HepG2 (cell line): ENCODE measurements around the gene CYP2W1.

ENCODE experiments used
- ARNT ChIP-seq: fragments of 450-650 bp; IDR thresholded peaks from 2 replicates; pipeline ENCODE4 v1.6.1; 2017
- EHMT2 ChIP-seq: fragments of 200-600 bp; sonication (generic); IDR thresholded peaks from 2 replicates; pipeline ENCODE4 v1.7.0; 2017; ENCODE audit warnings: antibody characterized with exemption, low read depth, low read length, borderline replicate concordance
- POLR2A ChIP-seq, 2 experiments: IDR thresholded peaks; 2 replicates each; pipeline ENCODE4 v1.6.1; 2011; ENCODE audit warnings: low read depth in 2 of 2, low read length in 2 of 2, mild to moderate bottlenecking in 1 of 2, moderate library complexity in 1 of 2; ENCODE audit not compliant: insufficient read depth in 1 of 2
- RORA ChIP-seq: sonication (generic); formaldehyde crosslinking; IDR thresholded peaks from 2 replicates; pipeline ENCODE4 v1.5.0; 2020; ENCODE audit warnings: mild to moderate bottlenecking, missing genetic modification reagents, moderate library complexity
- ZNF232 ChIP-seq: sonication (generic); formaldehyde crosslinking; IDR thresholded peaks from 2 replicates; pipeline ENCODE4 v1.4.0; 2020; ENCODE audit warnings: missing genetic modification reagents, borderline replicate concordance
- ZNF3 ChIP-seq: IDR thresholded peaks from 2 replicates; pipeline ENCODE4 v1.7.0; 2017; ENCODE audit warnings: inconsistent platforms
- TF ChIP-seq, protein P1 (sequence below): sonication (generic); formaldehyde crosslinking; IDR thresholded peaks from 2 replicates; pipeline ENCODE4; 2020; ENCODE audit warnings: missing genetic modification reagents, mild to moderate bottlenecking, borderline replicate concordance
- TF ChIP-seq, protein P2 (sequence below), 2 experiments: IDR thresholded peaks; 2 replicates each; pipeline ENCODE4 v1.6.1; 2011 to 2012; ENCODE audit warnings: low read length in 2 of 2, borderline replicate concordance in 1 of 2, low read depth in 1 of 2, mild to moderate bottlenecking in 1 of 2, moderate library complexity in 1 of 2
- TF ChIP-seq, protein P3 (sequence below): sonication (generic); formaldehyde crosslinking; IDR thresholded peaks from 2 replicates; pipeline ENCODE4 v1.4.0; 2020; ENCODE audit warnings: low read depth, mild to moderate bottlenecking, missing genetic modification reagents
- TF ChIP-seq, protein P4 (sequence below): sonication (generic); formaldehyde crosslinking; IDR thresholded peaks from 2 replicates; pipeline ENCODE4 v1.4.0; 2020; ENCODE audit warnings: mild to moderate bottlenecking, missing genetic modification reagents

DNA sequence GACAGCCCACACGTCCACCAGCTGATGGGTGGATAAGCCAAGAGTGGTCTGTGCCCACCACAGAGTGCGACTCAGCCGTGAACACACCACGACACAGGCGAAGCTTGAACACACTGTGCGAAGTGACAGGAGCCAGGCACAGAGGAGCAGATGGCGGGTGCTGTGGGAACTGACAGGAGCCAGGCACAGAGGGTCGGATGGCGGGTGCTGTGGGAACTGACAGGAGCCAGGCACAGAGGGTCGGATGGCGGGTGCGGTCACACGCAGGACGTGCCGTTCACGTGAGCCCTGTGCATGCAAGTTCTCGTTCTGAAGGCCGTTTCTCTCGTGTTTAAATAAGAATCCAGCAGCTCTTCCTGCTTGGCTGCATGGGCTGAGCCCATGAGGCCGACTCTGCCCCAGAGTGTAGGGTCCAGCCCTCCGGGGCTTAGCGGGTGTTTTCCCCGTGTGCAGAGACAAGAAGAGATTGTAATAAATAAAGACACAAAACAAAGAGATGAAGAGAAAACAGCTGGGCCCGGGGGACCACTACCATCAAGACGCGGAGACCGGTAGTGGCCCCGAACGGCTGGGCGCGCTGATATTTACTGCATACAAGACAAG is 22.6 kb upstream of the CYP2W1 start:
- TF ChIP-seq, protein P1, sequence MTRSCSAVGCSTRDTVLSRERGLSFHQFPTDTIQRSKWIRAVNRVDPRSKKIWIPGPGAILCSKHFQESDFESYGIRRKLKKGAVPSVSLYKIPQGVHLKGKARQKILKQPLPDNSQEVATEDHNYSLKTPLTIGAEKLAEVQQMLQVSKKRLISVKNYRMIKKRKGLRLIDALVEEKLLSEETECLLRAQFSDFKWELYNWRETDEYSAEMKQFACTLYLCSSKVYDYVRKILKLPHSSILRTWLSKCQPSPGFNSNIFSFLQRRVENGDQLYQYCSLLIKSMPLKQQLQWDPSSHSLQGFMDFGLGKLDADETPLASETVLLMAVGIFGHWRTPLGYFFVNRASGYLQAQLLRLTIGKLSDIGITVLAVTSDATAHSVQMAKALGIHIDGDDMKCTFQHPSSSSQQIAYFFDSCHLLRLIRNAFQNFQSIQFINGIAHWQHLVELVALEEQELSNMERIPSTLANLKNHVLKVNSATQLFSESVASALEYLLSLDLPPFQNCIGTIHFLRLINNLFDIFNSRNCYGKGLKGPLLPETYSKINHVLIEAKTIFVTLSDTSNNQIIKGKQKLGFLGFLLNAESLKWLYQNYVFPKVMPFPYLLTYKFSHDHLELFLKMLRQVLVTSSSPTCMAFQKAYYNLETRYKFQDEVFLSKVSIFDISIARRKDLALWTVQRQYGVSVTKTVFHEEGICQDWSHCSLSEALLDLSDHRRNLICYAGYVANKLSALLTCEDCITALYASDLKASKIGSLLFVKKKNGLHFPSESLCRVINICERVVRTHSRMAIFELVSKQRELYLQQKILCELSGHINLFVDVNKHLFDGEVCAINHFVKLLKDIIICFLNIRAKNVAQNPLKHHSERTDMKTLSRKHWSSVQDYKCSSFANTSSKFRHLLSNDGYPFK (CRISPR knock-in tag) = no peak; the same call in 1 of the 2 replicates
- TF ChIP-seq ZNF232 = no peak
- TF ChIP-seq POLR2A (IDR thresholded peaks at IDR 0.05; ENCODE audit: insufficient read depth in 1 of 2, low read depth in 2 of 2, low read length in 2 of 2) = no peak
- TF ChIP-seq, protein P2, sequence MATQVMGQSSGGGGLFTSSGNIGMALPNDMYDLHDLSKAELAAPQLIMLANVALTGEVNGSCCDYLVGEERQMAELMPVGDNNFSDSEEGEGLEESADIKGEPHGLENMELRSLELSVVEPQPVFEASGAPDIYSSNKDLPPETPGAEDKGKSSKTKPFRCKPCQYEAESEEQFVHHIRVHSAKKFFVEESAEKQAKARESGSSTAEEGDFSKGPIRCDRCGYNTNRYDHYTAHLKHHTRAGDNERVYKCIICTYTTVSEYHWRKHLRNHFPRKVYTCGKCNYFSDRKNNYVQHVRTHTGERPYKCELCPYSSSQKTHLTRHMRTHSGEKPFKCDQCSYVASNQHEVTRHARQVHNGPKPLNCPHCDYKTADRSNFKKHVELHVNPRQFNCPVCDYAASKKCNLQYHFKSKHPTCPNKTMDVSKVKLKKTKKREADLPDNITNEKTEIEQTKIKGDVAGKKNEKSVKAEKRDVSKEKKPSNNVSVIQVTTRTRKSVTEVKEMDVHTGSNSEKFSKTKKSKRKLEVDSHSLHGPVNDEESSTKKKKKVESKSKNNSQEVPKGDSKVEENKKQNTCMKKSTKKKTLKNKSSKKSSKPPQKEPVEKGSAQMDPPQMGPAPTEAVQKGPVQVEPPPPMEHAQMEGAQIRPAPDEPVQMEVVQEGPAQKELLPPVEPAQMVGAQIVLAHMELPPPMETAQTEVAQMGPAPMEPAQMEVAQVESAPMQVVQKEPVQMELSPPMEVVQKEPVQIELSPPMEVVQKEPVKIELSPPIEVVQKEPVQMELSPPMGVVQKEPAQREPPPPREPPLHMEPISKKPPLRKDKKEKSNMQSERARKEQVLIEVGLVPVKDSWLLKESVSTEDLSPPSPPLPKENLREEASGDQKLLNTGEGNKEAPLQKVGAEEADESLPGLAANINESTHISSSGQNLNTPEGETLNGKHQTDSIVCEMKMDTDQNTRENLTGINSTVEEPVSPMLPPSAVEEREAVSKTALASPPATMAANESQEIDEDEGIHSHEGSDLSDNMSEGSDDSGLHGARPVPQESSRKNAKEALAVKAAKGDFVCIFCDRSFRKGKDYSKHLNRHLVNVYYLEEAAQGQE (IDR thresholded peaks at IDR 0.05; ENCODE audit: borderline replicate concordance in 1 of 2, low read depth in 1 of 2, low read length in 2 of 2) = no peak
- TF ChIP-seq ARNT = no peak
- no peak for TF ChIP-seq EHMT2
- TF ChIP-seq, protein P3, sequence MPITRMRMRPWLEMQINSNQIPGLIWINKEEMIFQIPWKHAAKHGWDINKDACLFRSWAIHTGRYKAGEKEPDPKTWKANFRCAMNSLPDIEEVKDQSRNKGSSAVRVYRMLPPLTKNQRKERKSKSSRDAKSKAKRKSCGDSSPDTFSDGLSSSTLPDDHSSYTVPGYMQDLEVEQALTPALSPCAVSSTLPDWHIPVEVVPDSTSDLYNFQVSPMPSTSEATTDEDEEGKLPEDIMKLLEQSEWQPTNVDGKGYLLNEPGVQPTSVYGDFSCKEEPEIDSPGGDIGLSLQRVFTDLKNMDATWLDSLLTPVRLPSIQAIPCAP (CRISPR knock-in tag) = no peak
- no peak for TF ChIP-seq ZNF3
- TF ChIP-seq, protein P4, sequence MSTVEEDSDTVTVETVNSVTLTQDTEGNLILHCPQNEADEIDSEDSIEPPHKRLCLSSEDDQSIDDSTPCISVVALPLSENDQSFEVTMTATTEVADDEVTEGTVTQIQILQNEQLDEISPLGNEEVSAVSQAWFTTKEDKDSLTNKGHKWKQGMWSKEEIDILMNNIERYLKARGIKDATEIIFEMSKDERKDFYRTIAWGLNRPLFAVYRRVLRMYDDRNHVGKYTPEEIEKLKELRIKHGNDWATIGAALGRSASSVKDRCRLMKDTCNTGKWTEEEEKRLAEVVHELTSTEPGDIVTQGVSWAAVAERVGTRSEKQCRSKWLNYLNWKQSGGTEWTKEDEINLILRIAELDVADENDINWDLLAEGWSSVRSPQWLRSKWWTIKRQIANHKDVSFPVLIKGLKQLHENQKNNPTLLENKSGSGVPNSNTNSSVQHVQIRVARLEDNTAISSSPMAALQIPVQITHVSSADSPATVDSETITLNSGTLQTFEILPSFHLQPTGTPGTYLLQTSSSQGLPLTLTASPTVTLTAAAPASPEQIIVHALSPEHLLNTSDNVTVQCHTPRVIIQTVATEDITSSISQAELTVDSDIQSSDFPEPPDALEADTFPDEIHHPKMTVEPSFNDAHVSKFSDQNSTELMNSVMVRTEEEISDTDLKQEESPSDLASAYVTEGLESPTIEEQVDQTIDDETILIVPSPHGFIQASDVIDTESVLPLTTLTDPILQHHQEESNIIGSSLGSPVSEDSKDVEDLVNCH (CRISPR knock-in tag) = no peak
- no peak for TF ChIP-seq RORA
